AG10803 (cell line): ENCODE measurements around the gene TRPM6.

Experiments used
- DNase-seq: peaks from one replicate; pipeline ENCODE4 v3.0.0; 2010; ENCODE audit warnings: low read depth
- H3K4me3 ChIP-seq: 2 replicates; pipeline ENCODE4 v1.5.1; 2011; ENCODE audit warnings: mild to moderate bottlenecking, low read length, control low read depth
- TF ChIP-seq, protein P1 (sequence below): conservative IDR thresholded peaks from 2 replicates; pipeline ENCODE4 v1.5.1; 2011; ENCODE audit warnings: mild to moderate bottlenecking, low read length, control low read depth, inconsistent platforms

TRPM6 gene

DNA sequence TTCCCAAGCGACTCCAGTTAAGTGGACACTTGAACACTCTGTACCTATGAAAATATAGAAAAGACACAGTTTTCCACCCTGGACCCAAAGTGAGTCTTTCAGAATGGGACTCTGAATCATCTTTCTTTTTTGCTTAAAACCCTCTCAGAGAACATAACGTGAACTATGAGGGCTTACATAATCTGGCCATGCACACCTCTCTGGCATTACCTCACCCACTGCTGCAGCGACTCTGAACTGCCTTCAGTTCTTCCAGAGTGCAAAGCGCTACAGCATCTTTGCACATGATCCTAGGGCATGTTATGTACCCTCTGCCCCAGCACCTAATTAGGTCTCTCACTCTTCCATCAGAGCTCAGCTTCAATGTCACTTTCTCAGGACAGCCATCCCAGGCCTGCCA, 204.4 kb downstream of the TRPM6 start:
- H3K4me3 ChIP-seq = no peak overlapping the region
- DNase-seq = no peak
- TF ChIP-seq, protein P1, sequence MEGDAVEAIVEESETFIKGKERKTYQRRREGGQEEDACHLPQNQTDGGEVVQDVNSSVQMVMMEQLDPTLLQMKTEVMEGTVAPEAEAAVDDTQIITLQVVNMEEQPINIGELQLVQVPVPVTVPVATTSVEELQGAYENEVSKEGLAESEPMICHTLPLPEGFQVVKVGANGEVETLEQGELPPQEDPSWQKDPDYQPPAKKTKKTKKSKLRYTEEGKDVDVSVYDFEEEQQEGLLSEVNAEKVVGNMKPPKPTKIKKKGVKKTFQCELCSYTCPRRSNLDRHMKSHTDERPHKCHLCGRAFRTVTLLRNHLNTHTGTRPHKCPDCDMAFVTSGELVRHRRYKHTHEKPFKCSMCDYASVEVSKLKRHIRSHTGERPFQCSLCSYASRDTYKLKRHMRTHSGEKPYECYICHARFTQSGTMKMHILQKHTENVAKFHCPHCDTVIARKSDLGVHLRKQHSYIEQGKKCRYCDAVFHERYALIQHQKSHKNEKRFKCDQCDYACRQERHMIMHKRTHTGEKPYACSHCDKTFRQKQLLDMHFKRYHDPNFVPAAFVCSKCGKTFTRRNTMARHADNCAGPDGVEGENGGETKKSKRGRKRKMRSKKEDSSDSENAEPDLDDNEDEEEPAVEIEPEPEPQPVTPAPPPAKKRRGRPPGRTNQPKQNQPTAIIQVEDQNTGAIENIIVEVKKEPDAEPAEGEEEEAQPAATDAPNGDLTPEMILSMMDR = no peak

- TF ChIP-seq, protein P1 = no peak
- H3K4me3 ChIP-seq = no peak overlapping the region
- no peak for DNase-seq
Measured at GRCh38 chr9:74681906-74682305, 205.8 kb downstream of the TRPM6 start.

DNA sequence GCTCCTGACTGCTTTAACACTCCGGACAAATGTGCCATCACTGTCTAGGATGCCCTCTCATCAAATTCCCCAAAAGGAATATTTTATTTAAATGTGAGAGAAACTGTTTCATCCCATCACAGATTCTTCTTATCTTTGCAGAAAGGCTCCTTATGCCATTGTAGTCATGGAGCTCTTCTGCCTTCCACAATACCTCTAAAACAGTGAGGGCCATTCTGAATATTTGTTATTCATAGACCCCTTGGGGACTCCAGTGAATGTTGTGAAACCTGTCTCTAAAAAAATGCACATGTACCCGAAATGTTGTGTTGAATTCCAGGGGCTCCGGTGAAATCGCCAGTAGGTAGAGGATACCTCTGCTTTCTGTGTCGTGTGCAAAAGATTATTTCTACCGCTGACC, 213.6 kb downstream of the TRPM6 start:
- no peak overlapping the region for H3K4me3 ChIP-seq
- TF ChIP-seq, protein P1 = no peak
- no peak for DNase-seq
